K562 (cell line): Measurements from ENCODE around the gene RAP1GAP2. TPM values are rescaled to one million over a fixed set of nuclear protein-coding genes. Genes with fewer than 3 reads are reported as not detected.

Experiments
- PHF20 ChIP-seq: fragments of 450-650 bp; IDR thresholded peaks from 2 replicates; pipeline ENCODE4 v1.6.1; 2018; ENCODE audit not compliant: partially characterized antibody
- RERE ChIP-seq: sonication (generic); formaldehyde crosslinking; IDR thresholded peaks from 2 replicates; pipeline ENCODE4 v1.8.0; 2023; ENCODE audit warnings: missing genetic modification reagents, mild to moderate bottlenecking, borderline replicate concordance
- ZNF140 ChIP-seq: fragments of 250-450 bp; sonication (Bioruptor Pico); IDR thresholded peaks from 2 replicates; pipeline ENCODE4 v1.8.0; 2021; ENCODE audit warnings: moderate library complexity, mild to moderate bottlenecking, inconsistent platforms
- ZNF449 ChIP-seq: fragments of 250-450 bp; sonication (Bioruptor Pico); IDR thresholded peaks from 2 replicates; pipeline ENCODE4 v1.8.0; 2022; ENCODE audit warnings: moderate library complexity, mild to moderate bottlenecking, inconsistent platforms
- polyA plus RNA-seq, 8 experiments: library from polyadenylated mRNA; depleted of rRNA in 4 of 8; stranded (reverse) in 5 of 8; unstranded in 3 of 8; fragments of >200 nt; fragmentation: Nextera tagmentation in 2 of 8; fragmentation: Illumina TruSeq in 1 of 8; extraction: Ambion mirVana in 2 of 8; extraction: Trizol in 1 of 8; gene quantifications; 2 replicates each; pipeline versions ENCODE4 v1.2.1 to v1.2.3, GENCODE V29; 2011 to 2014; ENCODE audit warnings: inconsistent platforms in 1 of 8, missing spikeins in 1 of 8
- total RNA-seq, 7 experiments: library from RNA; depleted of rRNA in 6 of 7; stranded (reverse); fragments of >200 nt in 6 of 7; fragmentation: Illumina TruSeq in 2 of 7; extraction: Trizol in 2 of 7; gene quantifications; 2 replicates each; pipeline versions ENCODE4 v1.2.1 to v1.2.3, GENCODE V29; 2011 to 2021; ENCODE audit warnings: low replicate concordance in 1 of 7

RAP1GAP2 gene
- total and polyA plus RNA-seq, 9 of the 15 experiments (the other 6 are each of a cell fraction or from before 2014, with no cell fraction given): 0.01 to 1.3 (median 0.42) TPM; not detected in 1

GRCh38 chr17:3019761-3020160 is 223.5 kb downstream of the RAP1GAP2 start (continued):
- no peak for TF ChIP-seq ZNF449 (CRISPR knock-in tag)
- no peak for TF ChIP-seq PHF20
- no peak for TF ChIP-seq ZNF140 (CRISPR knock-in tag)
- TF ChIP-seq RERE (CRISPR knock-in tag): no peak
- TF ChIP-seq, all 486 proteins: peak for 0
